AG09309 (cell line): ENCODE measurements around the gene SDHC.

Source experiments
- DNase-seq: peaks from one replicate; pipeline ENCODE4 v3.0.0-alpha.2; 2010; ENCODE audit warnings: low read depth
- H3K4me3 ChIP-seq: 2 replicates; pipeline ENCODE4 v1.5.1; 2011; ENCODE audit warnings: mild to moderate bottlenecking, low read depth, low read length, moderate library complexity; ENCODE audit not compliant: control insufficient read depth
- TF ChIP-seq, protein P1 (sequence below): IDR thresholded peaks from 2 replicates; pipeline ENCODE4 v1.5.1; 2011; ENCODE audit warnings: mild to moderate bottlenecking, low read depth, low read length, inconsistent platforms; ENCODE audit not compliant: insufficient read depth, control insufficient read depth; ENCODE audit errors: missing control alignments

The SDHC gene

GRCh38 chr1:161333166-161333565 lies 19.0 kb downstream of the SDHC start:
- no peak overlapping the region for H3K4me3 ChIP-seq
- TF ChIP-seq, protein P1, sequence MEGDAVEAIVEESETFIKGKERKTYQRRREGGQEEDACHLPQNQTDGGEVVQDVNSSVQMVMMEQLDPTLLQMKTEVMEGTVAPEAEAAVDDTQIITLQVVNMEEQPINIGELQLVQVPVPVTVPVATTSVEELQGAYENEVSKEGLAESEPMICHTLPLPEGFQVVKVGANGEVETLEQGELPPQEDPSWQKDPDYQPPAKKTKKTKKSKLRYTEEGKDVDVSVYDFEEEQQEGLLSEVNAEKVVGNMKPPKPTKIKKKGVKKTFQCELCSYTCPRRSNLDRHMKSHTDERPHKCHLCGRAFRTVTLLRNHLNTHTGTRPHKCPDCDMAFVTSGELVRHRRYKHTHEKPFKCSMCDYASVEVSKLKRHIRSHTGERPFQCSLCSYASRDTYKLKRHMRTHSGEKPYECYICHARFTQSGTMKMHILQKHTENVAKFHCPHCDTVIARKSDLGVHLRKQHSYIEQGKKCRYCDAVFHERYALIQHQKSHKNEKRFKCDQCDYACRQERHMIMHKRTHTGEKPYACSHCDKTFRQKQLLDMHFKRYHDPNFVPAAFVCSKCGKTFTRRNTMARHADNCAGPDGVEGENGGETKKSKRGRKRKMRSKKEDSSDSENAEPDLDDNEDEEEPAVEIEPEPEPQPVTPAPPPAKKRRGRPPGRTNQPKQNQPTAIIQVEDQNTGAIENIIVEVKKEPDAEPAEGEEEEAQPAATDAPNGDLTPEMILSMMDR, result no peak
- no peak for DNase-seq

- TF ChIP-seq, protein P1, result no peak
- H3K4me3 ChIP-seq, result no peak overlapping the region
- no peak for DNase-seq
These were observed 21.6 kb downstream of the SDHC start for GRCh38 chr1:161335796-161336195.

GRCh38 chr1:161342177-161342576 lies 28.0 kb downstream of the SDHC start:
- H3K4me3 ChIP-seq, result no peak overlapping the region
- TF ChIP-seq, protein P1, result no peak
- no peak for DNase-seq

DNA sequence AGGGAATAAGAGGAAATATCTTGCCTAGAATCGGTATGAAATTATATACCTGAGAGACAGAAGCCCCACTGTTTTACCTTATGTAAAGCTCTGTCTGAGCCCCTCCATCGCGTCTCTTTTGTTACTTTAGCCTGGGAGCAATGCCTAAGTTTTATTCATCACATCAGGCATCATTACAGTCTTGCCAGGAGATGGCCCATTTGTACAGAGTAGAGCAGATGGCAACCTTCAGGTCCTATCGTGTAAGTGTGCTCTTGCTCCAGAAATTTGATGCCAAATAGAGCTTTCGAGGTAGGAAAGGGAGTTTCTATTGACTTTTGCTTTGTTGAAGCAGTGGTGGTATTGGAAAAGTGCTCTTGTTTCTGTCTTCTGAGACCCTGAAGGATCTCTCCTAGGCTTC lies 28.6 kb downstream of the SDHC start:
- no peak for DNase-seq
- H3K4me3 ChIP-seq, result no peak overlapping the region
- TF ChIP-seq, protein P1, result no peak

DNA sequence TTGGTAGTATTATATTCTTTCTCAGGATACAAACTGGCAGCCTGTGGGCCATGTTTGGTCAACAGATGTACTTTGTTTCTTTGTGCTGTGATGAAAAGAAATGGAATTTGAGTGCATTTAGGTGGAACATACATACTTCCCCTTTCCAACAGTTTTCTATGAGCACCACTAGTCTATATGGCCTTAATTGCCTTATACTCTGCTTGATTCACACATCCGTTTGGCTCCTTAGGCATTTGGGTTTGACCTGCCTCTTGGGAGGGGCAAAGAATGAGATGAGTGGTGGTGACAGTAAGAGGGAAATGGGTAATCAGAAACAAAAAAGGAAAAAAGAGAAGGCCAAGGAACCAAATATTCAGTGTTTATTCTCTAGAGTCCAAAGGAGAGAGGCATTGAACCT lies 36.5 kb downstream of the SDHC start:
- no peak for DNase-seq
- H3K4me3 ChIP-seq, result no peak overlapping the region
- TF ChIP-seq, protein P1, result no peak

- DNase-seq, result no peak
- H3K4me3 ChIP-seq, result no peak overlapping the region
- TF ChIP-seq, protein P1, result no peak
These were observed 37.3 kb downstream of the SDHC start for GRCh38 chr1:161351482-161351881.

DNA sequence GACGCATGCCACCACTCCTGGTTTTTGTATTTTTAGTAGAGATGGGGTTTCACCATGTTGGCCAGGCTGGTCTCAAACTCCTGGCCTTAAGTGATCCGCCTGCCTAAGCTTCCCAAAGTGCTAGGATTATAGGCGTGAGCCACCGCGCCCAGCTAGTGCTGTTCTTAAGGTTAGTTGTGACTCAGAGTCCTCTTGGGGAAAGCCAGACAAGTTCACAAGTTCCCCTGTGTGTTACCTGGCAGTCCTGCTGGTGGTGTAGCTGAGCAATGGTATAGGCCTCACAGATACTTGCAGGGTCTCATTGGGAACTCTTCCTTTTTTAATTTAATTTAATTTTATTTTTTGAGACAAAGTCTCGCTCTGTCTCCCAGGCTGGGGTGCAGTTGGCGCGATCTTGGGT lies 42.9 kb downstream of the SDHC start:
- DNase-seq, result no peak
- TF ChIP-seq, protein P1, result no peak
- H3K4me3 ChIP-seq, result no peak overlapping the region
